ENCODE measurements around the gene ZG16. TPM values are rescaled to one million over a fixed set of nuclear protein-coding genes. Genes with fewer than 3 reads are reported as not detected.
"Not testable (repeated sequence)": the region's sequence is repeated elsewhere in the genome, so short reads cannot be mapped to it uniquely, and the experiment has no call there.

The ZG16 gene
- polyA plus RNA-seq, 1 donor (not counting 4 experiments of a cell fraction or from before 2014, with no cell fraction given): not detected

DNA sequence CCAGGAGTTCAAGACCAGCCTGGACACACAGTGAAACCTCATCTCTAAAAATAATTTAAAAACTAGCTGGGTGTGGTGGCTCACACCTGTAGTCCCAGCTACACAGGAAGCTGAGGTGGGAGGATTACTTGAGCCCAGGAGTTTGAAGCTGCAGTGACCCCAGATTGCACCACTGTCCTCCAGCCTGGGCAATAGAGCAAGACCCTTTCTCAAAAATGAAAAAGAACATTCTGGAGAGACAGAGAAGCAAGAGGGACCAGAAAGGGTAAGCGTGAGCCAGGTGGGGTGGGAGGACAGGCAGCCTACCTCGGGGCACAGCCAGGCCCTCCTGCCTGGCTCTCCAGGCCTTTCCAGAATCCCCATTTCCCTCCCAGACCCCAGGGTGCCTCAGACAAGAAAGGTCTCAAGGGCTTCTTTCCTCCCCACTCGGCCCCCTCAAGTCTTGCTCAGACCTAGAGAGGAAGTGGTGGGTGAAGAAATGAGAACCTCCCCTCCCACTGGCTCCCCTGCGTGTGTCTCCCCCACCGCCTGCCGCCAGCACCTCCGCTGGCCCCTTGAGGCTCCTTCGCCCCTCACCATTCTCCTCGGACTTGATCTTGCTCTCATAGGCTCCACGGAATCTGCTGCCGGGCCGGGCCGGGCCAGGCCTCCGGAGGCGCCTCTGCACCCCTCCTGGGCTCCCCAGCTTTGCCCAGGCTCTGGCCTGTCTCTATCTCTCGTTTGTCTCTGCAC is 32.8 kb upstream of the ZG16 start:
- no peaks in the 10 kb centered on the region for H3K27me3 ChIP-seq (ENCODE audit: control insufficient read depth, extremely low read depth, insufficient read depth, low read length)
- H4K20me1 ChIP-seq (ENCODE audit: control insufficient read depth, extremely low read depth, insufficient read depth, low read length): no peaks in the 10 kb centered on the region
- no peaks in the 10 kb centered on the region for H3K36me3 ChIP-seq (ENCODE audit: control insufficient read depth in 2 of 2, extremely low read depth in 1 of 2, insufficient read depth in 2 of 2, low read length in 2 of 2)
- H3K9me3 ChIP-seq (ENCODE audit: control insufficient read depth, low read depth, low read length): no peaks in the 10 kb centered on the region
- no peaks in the 10 kb centered on the region for H3K4me1 ChIP-seq (ENCODE audit: control insufficient read depth, extremely low read depth, insufficient read depth, low read length)
- H3K9me1 ChIP-seq (ENCODE audit: control insufficient read depth, extremely low read depth, insufficient read depth, low read length): no peaks in the 10 kb centered on the region
- H2AFZ ChIP-seq (ENCODE audit: control insufficient read depth, low read length): no peak overlapping the region
- FAIRE-seq (no peak), DNase-seq (ENCODE audit: low read depth, low spot score) (no peak)
- dilution Hi-C loops (cut with MboI; ENCODE audit: extremely low pct_ligation_motif_present, low sequenced_read_pairs): no loop called here
- no peak overlapping the region for H3K9ac ChIP-seq (ENCODE audit: control insufficient read depth, extremely low read depth, insufficient read depth, low read length)
- no peak overlapping the region for H3K27ac ChIP-seq (ENCODE audit: control insufficient read depth, insufficient read depth, low read length)
- no peak overlapping the region for H3K4me2 ChIP-seq (ENCODE audit: control insufficient read depth, extremely low read depth, insufficient read depth, low read depth, low read length)
- H3K4me3 ChIP-seq (ENCODE audit: control insufficient read depth in 2 of 3, extremely low read depth in 1 of 3, insufficient read depth in 2 of 3, low read depth in 1 of 3, low read length in 3 of 3): no peak overlapping the region
- TF ChIP-seq, protein P1, sequence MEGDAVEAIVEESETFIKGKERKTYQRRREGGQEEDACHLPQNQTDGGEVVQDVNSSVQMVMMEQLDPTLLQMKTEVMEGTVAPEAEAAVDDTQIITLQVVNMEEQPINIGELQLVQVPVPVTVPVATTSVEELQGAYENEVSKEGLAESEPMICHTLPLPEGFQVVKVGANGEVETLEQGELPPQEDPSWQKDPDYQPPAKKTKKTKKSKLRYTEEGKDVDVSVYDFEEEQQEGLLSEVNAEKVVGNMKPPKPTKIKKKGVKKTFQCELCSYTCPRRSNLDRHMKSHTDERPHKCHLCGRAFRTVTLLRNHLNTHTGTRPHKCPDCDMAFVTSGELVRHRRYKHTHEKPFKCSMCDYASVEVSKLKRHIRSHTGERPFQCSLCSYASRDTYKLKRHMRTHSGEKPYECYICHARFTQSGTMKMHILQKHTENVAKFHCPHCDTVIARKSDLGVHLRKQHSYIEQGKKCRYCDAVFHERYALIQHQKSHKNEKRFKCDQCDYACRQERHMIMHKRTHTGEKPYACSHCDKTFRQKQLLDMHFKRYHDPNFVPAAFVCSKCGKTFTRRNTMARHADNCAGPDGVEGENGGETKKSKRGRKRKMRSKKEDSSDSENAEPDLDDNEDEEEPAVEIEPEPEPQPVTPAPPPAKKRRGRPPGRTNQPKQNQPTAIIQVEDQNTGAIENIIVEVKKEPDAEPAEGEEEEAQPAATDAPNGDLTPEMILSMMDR (optimal IDR thresholded peaks at IDR 0.05 in 1 of 3, IDR thresholded peaks at IDR 0.05 in 1 of 3, conservative IDR thresholded peaks at IDR 0.05 in 1 of 3; ENCODE audit: extremely low read depth in 1 of 3, insufficient read depth in 2 of 3, low read length in 3 of 3): no peak
- TF ChIP-seq EZH2 (IDR thresholded peaks at IDR 0.05; ENCODE audit: low read length): no peak
- no peaks in the 10 kb centered on the region for H3K79me2 ChIP-seq (ENCODE audit: control insufficient read depth, insufficient read depth, low read length)

DNA sequence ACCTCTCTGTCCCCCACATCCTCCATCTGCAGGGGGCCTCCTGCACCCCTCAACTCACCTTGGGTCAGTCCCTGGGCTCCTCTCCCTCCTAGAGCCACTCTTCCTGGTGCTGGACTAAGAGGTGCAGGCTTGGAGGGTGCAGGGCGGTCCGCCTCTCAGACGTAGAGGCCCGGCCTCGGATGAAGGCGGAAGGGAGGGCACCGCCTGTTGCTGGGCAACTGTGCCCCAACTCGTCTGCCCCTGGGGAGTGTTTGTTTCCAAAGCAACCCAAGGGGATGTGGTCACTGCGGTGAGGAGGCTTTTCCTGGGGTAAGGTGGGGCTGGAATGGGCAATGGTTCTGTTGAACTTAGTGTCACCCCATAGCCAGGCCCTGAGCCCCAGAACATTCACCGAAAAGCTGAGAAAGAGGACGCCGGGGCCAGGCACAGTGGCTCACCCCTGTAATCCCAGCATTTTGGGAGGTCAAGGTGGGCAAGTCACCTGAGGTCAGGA is 32.2 kb upstream of the ZG16 start, which contains the start of gene C16orf54:
Gene C16orf54, minus strand, starts transcription at position 138 of the 493 bp plus-strand sequence. CDS start 1,039 bp downstream, outside the sequence.
- H3K9me1 ChIP-seq (ENCODE audit: control insufficient read depth, extremely low read depth, insufficient read depth, low read length): no peaks in the 10 kb centered on the region
- no peaks in the 10 kb centered on the region for H3K4me1 ChIP-seq (ENCODE audit: control insufficient read depth, extremely low read depth, insufficient read depth, low read length)
- TF ChIP-seq, protein P1 (optimal IDR thresholded peaks at IDR 0.05 in 1 of 3, IDR thresholded peaks at IDR 0.05 in 1 of 3, conservative IDR thresholded peaks at IDR 0.05 in 1 of 3; ENCODE audit: extremely low read depth in 1 of 3, insufficient read depth in 2 of 3, low read length in 3 of 3): no peak
- no peak for TF ChIP-seq EZH2 (IDR thresholded peaks at IDR 0.05; ENCODE audit: low read length)
- no peak within 1 kb of the TSS for H3K9ac ChIP-seq (ENCODE audit: control insufficient read depth, extremely low read depth, insufficient read depth, low read length)
- FAIRE-seq (no peak), DNase-seq (ENCODE audit: low read depth, low spot score) (no peak)
- dilution Hi-C loops (cut with MboI; ENCODE audit: extremely low pct_ligation_motif_present, low sequenced_read_pairs): no loop called here
- no peak within 1 kb of the TSS for H3K27ac ChIP-seq (ENCODE audit: control insufficient read depth, insufficient read depth, low read length)
- H4K20me1 ChIP-seq (ENCODE audit: control insufficient read depth, extremely low read depth, insufficient read depth, low read length): no peaks in the 10 kb centered on the region
- no peaks in the 10 kb centered on the region for H3K79me2 ChIP-seq (ENCODE audit: control insufficient read depth, insufficient read depth, low read length)
- no peak within 1 kb of the TSS for H3K4me2 ChIP-seq (ENCODE audit: control insufficient read depth, extremely low read depth, insufficient read depth, low read depth, low read length)
- H3K36me3 ChIP-seq (ENCODE audit: control insufficient read depth in 2 of 2, extremely low read depth in 1 of 2, insufficient read depth in 2 of 2, low read length in 2 of 2): no peaks in the 10 kb centered on the region
- no peaks in the 10 kb centered on the region for H3K9me3 ChIP-seq (ENCODE audit: control insufficient read depth, low read depth, low read length)
- H3K4me3 ChIP-seq (ENCODE audit: control insufficient read depth in 2 of 3, extremely low read depth in 1 of 3, insufficient read depth in 2 of 3, low read depth in 1 of 3, low read length in 3 of 3): no peak within 1 kb of the TSS
- H3K27me3 ChIP-seq (ENCODE audit: control insufficient read depth, extremely low read depth, insufficient read depth, low read length): no peaks in the 10 kb centered on the region
- H2AFZ ChIP-seq (ENCODE audit: control insufficient read depth, low read length): no peak within 1 kb of the TSS

DNA sequence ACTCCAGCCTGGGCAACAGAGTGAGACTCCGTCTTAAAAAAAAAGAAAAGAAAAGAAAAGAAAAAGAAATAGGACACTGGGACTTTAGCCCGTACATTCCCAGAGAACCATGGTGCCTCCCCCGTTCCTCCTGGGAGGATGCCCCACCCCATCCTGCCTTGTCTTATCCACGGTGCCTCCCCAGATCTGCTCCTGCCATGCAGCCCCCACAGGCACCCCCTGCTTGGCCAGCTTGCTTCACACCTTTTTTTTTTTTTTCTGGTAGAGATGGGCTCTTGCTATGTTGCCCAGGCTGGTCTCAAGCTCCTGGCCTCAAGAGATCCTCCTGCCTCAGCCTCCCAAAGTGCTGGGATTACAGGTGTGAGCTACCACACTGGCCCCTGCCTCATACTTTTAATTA is 31.5 kb upstream of the ZG16 start:
- FAIRE-seq; dilution Hi-C loops (cut with MboI; ENCODE audit: extremely low pct_ligation_motif_present, low sequenced_read_pairs); H3K4me2 ChIP-seq (ENCODE audit: control insufficient read depth, extremely low read depth, insufficient read depth, low read depth, low read length); H3K79me2 ChIP-seq (ENCODE audit: control insufficient read depth, insufficient read depth, low read length); DNase-seq (ENCODE audit: low read depth, low spot score); H3K27ac ChIP-seq (ENCODE audit: control insufficient read depth, insufficient read depth, low read length); H3K9me1 ChIP-seq (ENCODE audit: control insufficient read depth, extremely low read depth, insufficient read depth, low read length); H3K36me3 ChIP-seq (ENCODE audit: control insufficient read depth in 2 of 2, extremely low read depth in 1 of 2, insufficient read depth in 2 of 2, low read length in 2 of 2); H3K4me1 ChIP-seq (ENCODE audit: control insufficient read depth, extremely low read depth, insufficient read depth, low read length); H3K9me3 ChIP-seq (ENCODE audit: control insufficient read depth, low read depth, low read length); H2AFZ ChIP-seq (ENCODE audit: control insufficient read depth, low read length); H3K4me3 ChIP-seq (ENCODE audit: control insufficient read depth in 2 of 3, extremely low read depth in 1 of 3, insufficient read depth in 2 of 3, low read depth in 1 of 3, low read length in 3 of 3); H3K27me3 ChIP-seq (ENCODE audit: control insufficient read depth, extremely low read depth, insufficient read depth, low read length); H4K20me1 ChIP-seq (ENCODE audit: control insufficient read depth, extremely low read depth, insufficient read depth, low read length); H3K9ac ChIP-seq (ENCODE audit: control insufficient read depth, extremely low read depth, insufficient read depth, low read length): not testable (repeated sequence)
